Liver (tissue), 3 donors: ENCODE results near the gene GIMAP2.
"Not testable (repeated sequence)": the region's sequence is repeated elsewhere in the genome, so short reads cannot be mapped to it uniquely, and the experiment has no call there.

Source experiments
- FOXA1 ChIP-seq: IDR thresholded peaks from 2 replicates; pipeline ENCODE4 v1.6.1; 2016; ENCODE audit warnings: antibody characterized with exemption
- GABPA ChIP-seq, 2 donors: IDR thresholded peaks in 1 of 2; conservative IDR thresholded peaks in 1 of 2; 2 replicates each; pipeline ENCODE4 v1.6.1; 2016; ENCODE audit warnings: antibody characterized with exemption in 2 of 2, mild to moderate bottlenecking in 1 of 2, moderate library complexity in 1 of 2
- JUND ChIP-seq, 2 donors: IDR thresholded peaks; 2 replicates each; pipeline ENCODE4 v1.6.1; 2016; ENCODE audit warnings: antibody characterized with exemption in 2 of 2
- RAD21 ChIP-seq, 2 donors: IDR thresholded peaks; 2 replicates each; pipeline ENCODE4 v1.6.1; 2016; ENCODE audit warnings: antibody characterized with exemption in 2 of 2, mild to moderate bottlenecking in 2 of 2
- SP1 ChIP-seq: IDR thresholded peaks from 2 replicates; pipeline ENCODE4 v1.6.1; 2018; ENCODE audit warnings: antibody characterized with exemption, mild to moderate bottlenecking
- TAF1 ChIP-seq: conservative IDR thresholded peaks from 2 replicates; pipeline ENCODE4 v1.6.1; 2016; ENCODE audit warnings: antibody characterized with exemption, mild to moderate bottlenecking
- YY1 ChIP-seq: IDR thresholded peaks from 2 replicates; pipeline ENCODE4 v1.6.1; 2016; ENCODE audit warnings: antibody characterized with exemption, mild to moderate bottlenecking
- TF ChIP-seq, protein P1 (sequence below): fragments of 150-350 bp; IDR thresholded peaks from 2 replicates; pipeline ENCODE4 v1.5.1; 2017; ENCODE audit warnings: improper control_type of control experiment, low read depth, low read length; ENCODE audit not compliant: missing input control
- TF ChIP-seq, protein P2 (sequence below): IDR thresholded peaks from 2 replicates; pipeline ENCODE4 v1.6.1; 2016; ENCODE audit warnings: antibody characterized with exemption
- donor health status: healthy.
- donor health status: healthy.

DNA sequence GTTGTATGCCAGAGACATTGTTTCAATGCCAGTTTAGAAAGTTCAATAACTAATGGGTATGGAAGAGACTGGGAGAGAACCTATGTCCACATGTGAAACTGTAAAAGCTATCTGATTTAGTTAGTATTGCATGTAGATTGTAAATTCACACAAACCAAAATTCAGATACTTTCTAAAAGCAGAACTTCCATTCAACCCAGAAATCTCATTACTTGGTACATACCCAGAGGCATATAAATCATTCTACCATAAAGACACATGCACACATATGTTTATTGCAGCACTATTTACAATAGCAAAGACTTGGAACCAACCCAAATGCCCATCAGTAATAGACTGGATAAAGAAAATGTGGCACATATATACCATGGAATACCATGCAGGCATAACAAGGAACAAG, 22.7 kb upstream of the GIMAP2 start:
- TF ChIP-seq, protein P1, sequence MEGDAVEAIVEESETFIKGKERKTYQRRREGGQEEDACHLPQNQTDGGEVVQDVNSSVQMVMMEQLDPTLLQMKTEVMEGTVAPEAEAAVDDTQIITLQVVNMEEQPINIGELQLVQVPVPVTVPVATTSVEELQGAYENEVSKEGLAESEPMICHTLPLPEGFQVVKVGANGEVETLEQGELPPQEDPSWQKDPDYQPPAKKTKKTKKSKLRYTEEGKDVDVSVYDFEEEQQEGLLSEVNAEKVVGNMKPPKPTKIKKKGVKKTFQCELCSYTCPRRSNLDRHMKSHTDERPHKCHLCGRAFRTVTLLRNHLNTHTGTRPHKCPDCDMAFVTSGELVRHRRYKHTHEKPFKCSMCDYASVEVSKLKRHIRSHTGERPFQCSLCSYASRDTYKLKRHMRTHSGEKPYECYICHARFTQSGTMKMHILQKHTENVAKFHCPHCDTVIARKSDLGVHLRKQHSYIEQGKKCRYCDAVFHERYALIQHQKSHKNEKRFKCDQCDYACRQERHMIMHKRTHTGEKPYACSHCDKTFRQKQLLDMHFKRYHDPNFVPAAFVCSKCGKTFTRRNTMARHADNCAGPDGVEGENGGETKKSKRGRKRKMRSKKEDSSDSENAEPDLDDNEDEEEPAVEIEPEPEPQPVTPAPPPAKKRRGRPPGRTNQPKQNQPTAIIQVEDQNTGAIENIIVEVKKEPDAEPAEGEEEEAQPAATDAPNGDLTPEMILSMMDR, result not testable (repeated sequence)
- TF ChIP-seq GABPA (IDR thresholded peaks at IDR 0.05 in 1 of 2, conservative IDR thresholded peaks at IDR 0.05 in 1 of 2); SP1; FOXA1; RAD21 (IDR thresholded peaks at IDR 0.05); TAF1; JUND (IDR thresholded peaks at IDR 0.05); YY1: not testable (repeated sequence)
- TF ChIP-seq, protein P2, sequence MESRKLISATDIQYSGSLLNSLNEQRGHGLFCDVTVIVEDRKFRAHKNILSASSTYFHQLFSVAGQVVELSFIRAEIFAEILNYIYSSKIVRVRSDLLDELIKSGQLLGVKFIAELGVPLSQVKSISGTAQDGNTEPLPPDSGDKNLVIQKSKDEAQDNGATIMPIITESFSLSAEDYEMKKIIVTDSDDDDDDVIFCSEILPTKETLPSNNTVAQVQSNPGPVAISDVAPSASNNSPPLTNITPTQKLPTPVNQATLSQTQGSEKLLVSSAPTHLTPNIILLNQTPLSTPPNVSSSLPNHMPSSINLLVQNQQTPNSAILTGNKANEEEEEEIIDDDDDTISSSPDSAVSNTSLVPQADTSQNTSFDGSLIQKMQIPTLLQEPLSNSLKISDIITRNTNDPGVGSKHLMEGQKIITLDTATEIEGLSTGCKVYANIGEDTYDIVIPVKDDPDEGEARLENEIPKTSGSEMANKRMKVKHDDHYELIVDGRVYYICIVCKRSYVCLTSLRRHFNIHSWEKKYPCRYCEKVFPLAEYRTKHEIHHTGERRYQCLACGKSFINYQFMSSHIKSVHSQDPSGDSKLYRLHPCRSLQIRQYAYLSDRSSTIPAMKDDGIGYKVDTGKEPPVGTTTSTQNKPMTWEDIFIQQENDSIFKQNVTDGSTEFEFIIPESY, result not testable (repeated sequence)
